ENCODE results near the gene RPL22.

GRCh38 chr1:6162341-6162740, 37.1 kb downstream of the RPL22 start:
- TF ChIP-seq, protein P1, sequence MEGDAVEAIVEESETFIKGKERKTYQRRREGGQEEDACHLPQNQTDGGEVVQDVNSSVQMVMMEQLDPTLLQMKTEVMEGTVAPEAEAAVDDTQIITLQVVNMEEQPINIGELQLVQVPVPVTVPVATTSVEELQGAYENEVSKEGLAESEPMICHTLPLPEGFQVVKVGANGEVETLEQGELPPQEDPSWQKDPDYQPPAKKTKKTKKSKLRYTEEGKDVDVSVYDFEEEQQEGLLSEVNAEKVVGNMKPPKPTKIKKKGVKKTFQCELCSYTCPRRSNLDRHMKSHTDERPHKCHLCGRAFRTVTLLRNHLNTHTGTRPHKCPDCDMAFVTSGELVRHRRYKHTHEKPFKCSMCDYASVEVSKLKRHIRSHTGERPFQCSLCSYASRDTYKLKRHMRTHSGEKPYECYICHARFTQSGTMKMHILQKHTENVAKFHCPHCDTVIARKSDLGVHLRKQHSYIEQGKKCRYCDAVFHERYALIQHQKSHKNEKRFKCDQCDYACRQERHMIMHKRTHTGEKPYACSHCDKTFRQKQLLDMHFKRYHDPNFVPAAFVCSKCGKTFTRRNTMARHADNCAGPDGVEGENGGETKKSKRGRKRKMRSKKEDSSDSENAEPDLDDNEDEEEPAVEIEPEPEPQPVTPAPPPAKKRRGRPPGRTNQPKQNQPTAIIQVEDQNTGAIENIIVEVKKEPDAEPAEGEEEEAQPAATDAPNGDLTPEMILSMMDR (conservative IDR thresholded peaks at IDR 0.05 in 1 of 2, IDR thresholded peaks at IDR 0.05 in 1 of 2; ENCODE audit: extremely low read depth in 1 of 2, insufficient read depth in 1 of 2, low read depth in 1 of 2, low read length in 2 of 2) = no peak
- no peak for TF ChIP-seq EZH2 (IDR thresholded peaks at IDR 0.05; ENCODE audit: borderline replicate concordance, low read length)
